Upper lobe of right lung (tissue), 1 donor: ENCODE data around the gene RNF220. TPM values are rescaled to one million over a fixed set of nuclear protein-coding genes. Genes with fewer than 3 reads are reported as not detected.

Source experiments
- ATAC-seq: fragments of 200-7000 bp; cut with Tn5 transposase; one replicate; pipeline ENCODE4 v1.9.1; 2020; ENCODE audit warnings: mild to moderate bottlenecking, moderate library complexity
- DNase-seq: peaks from one replicate; pipeline ENCODE4 v3.0.0-alpha.2; 2020
- H3K27ac ChIP-seq: fragments of 200-600 bp; one replicate; pipeline ENCODE4 v1.8.0; 2022
- H3K27me3 ChIP-seq: fragments of 200-600 bp; one replicate; pipeline ENCODE4 v1.8.0; 2022; ENCODE audit warnings: mild to moderate bottlenecking
- H3K36me3 ChIP-seq: fragments of 200-600 bp; one replicate; pipeline ENCODE4 v1.8.0; 2022
- H3K4me1 ChIP-seq: fragments of 200-600 bp; one replicate; pipeline ENCODE4 v1.8.0; 2022
- H3K4me3 ChIP-seq: fragments of 200-600 bp; one replicate; pipeline ENCODE4 v1.8.0; 2022; ENCODE audit warnings: mild to moderate bottlenecking
- H3K9me3 ChIP-seq: fragments of 200-600 bp; one replicate; pipeline ENCODE4 v1.8.0; 2022
- CTCF ChIP-seq: fragments of 200-600 bp; IDR thresholded peaks from one replicate; pipeline ENCODE4 v1.8.0; 2022; ENCODE audit warnings: antibody characterized with exemption
- intact Hi-C: fragments of 100-400 bp; cut with DNase I; formaldehyde crosslinking; loops from one replicate; pipeline ENCODE4 v1.11.0; 2022
- total RNA-seq: library from RNA; stranded (reverse); fragmentation: NEBNext Ultra II Directional; extraction: Animal tissue kit (Norgen Biotek cat#: 25700); gene quantifications from one replicate; pipeline ENCODE4 v1.2.1, GENCODE V29; 2021
- donor health status: DM: no; HTN: yes; CAD: no; lungs with severe emphysema.

The RNF220 gene
- total RNA-seq, 1 donor from 2014 or later, result 72.6 TPM

DNA sequence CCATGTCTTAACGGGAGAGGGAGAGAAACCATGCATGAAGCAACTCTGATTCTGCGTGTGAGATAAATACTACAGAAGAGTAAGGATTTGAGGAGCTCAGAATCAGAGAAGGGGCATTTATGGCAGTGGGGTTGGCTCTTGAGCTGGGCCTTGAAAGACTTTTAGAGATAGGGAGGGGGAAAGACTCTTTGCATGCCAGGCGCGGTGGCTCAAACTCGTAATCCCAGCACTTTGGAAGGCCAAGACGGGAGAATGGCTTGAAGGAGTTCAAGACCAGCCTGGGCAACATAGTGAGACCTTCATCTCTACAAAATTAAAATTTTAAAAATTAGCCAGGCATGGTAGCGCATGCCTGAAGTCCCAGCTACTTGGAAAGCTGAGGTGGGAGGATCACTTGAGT, 270.1 kb downstream of the RNF220 start:
- H3K4me3 ChIP-seq, result peak overlapping the region; percentile 65
- peak; percentile 44 for DNase-seq

DNA sequence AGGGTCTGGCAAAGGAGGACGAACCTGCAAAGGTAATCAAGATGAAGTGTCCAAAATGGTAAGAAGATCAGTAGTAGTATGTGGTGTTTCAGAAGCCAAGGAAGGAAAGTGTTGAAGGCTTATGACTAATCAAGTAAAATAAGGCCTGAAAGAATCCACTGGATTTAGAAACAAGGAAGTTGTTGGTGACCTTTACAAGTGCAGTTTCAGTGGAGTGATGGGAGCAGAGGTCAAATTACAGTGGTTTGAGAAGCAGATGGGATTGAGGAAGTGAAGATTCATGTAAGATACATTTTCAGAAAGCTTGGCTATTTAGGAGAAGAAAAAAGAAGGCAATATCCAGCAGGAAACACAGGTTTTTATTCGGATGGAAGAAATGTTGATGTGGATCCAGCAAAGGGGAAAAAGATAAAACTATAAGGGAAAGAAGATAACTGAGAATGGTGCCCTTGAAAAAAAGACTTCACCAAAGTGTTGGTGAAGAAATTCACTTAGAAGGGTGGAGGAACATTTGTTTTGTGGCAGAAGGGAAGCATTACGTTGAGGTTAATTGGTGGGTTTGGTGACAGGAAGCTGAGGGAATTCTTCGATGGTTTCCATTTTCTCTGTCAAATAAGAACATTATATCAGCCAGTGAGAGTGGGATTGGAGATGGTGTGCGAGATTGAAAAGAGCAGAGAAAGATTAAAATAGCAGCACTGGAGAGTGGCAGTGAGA, 271.6 kb downstream of the RNF220 start:
- Histone ChIP-seq H3K36me3 (no peaks in the 10 kb centered on the region), H3K9me3 (no peaks in the 10 kb centered on the region), H3K27ac (peak overlapping the region; percentile 97), H3K27me3 (no peaks in the 10 kb centered on the region), H3K4me3 (no peak overlapping the region), H3K4me1 (peaks cover 40% of the 10 kb centered on the region)
- TF ChIP-seq CTCF, result no peak
- DNase-seq (no peak), ATAC-seq (no peak)
- intact Hi-C loops, result no loop called here

More for the DNA sequence above, 270.1 kb downstream of the RNF220 start:
- no peaks in the 10 kb centered on the region for H3K36me3 ChIP-seq
- intact Hi-C loops, result no loop called here
- ATAC-seq, result no peak
- H3K27me3 ChIP-seq, result no peaks in the 10 kb centered on the region
- H3K27ac ChIP-seq, result peak overlapping the region; percentile 97
- no peaks in the 10 kb centered on the region for H3K9me3 ChIP-seq
- no peak for TF ChIP-seq CTCF
- H3K4me1 ChIP-seq, result peaks cover 42% of the 10 kb centered on the region

DNA sequence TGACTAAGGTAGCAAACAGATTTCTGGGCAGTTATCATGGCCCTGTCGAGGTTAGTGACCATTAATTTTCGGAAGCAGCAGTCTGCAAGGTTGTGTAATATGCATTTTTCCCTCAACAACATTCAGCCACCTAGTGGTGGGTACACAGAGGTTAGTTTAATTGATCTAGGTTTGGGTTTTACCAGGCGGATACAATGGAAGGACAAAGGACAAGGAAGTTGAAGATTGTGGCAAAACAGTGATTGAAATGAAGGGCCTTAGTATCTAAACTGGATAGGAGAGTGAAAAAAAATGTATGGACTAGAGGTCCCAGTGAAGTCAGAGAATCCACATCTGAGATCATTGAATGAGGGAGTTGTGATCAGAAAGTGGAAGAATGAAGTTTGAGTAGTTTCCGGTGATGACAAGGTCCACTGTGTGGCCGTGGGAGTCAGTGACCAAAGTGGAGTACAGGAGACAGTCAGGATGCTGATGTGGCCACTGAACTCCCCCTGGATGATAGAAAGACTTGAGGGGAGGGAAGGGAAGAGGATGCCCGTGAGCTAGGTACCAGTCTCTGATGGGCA, 272.2 kb downstream of the RNF220 start:
- DNase-seq (peak; percentile 6), ATAC-seq (no peak)
- peaks cover 35% of the 10 kb centered on the region for H3K4me1 ChIP-seq
- no peaks in the 10 kb centered on the region for H3K27me3 ChIP-seq
- peak overlapping the region; percentile 97 for H3K27ac ChIP-seq
- intact Hi-C loops, result no loop called here
- TF ChIP-seq CTCF, result peak; percentile 52
- no peaks in the 10 kb centered on the region for H3K9me3 ChIP-seq
- no peaks in the 10 kb centered on the region for H3K36me3 ChIP-seq
- no peak overlapping the region for H3K4me3 ChIP-seq

GRCh38 chr1:44678120-44678519, 273.1 kb downstream of the RNF220 start:
- no peaks in the 10 kb centered on the region for H3K9me3 ChIP-seq
- TF ChIP-seq CTCF, result no peak
- DNase-seq, result no peak
- H3K4me3 ChIP-seq, result no peak overlapping the region
- no peaks in the 10 kb centered on the region for H3K27me3 ChIP-seq
- peaks cover 28% of the 10 kb centered on the region for H3K4me1 ChIP-seq
- H3K36me3 ChIP-seq, result no peaks in the 10 kb centered on the region
- intact Hi-C loops, result no loop called here
- H3K27ac ChIP-seq, result no peak overlapping the region
- no peak for ATAC-seq

DNA sequence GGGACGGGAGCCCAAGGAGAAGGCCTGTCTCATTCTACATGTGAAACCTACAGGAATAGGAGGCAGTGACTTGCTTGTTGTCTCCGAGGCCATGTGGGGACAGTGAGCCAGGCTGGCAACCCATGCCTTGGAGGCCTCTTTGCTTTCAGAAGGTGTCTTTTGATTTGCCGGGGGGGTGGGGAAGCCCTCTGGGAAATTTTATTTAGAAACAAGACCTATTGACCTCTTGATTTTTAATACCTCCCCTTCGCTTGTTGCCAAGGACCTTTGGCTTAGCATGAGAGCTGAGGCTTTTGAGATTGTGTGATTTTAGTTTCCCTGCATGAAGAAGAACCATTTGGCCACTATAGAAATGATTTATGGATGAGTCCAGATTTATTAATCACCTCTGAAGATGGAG, 273.6 kb downstream of the RNF220 start:
- no peak for TF ChIP-seq CTCF
- peaks cover 23% of the 10 kb centered on the region for H3K4me1 ChIP-seq
- DNase-seq, result peak; percentile 32
- H3K36me3 ChIP-seq, result no peaks in the 10 kb centered on the region
- no peaks in the 10 kb centered on the region for H3K27me3 ChIP-seq
- intact Hi-C loops, result no loop called here
- H3K27ac ChIP-seq, result no peak overlapping the region
- H3K4me3 ChIP-seq, result no peak overlapping the region
- no peaks in the 10 kb centered on the region for H3K9me3 ChIP-seq
- ATAC-seq, result no peak
